ENCODE measurements around the gene ELP4.
"Not testable (repeated sequence)": the region's sequence is repeated elsewhere in the genome, so short reads cannot be mapped to it uniquely, and the experiment has no call there.

Gene ELP4

DNA sequence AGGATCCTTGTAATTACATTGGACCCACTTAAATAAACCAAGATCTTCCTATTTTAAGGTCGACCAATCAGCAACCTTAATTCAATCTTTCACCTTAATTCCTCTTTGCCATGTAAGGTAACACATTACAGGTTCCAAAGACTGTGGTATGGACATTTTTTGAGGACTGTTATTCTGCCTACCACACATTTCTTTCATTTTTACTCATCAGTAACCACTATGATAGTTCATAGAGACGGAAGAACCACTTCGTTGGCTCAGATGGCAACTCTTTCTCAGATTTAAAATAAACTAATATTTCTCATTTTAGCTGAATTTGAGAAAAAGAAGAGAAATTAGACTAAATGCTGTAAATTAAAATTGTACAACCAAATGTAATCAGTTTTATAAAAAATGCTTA is 205.3 kb downstream of the ELP4 start:
- no peak for DNase-seq

DNA sequence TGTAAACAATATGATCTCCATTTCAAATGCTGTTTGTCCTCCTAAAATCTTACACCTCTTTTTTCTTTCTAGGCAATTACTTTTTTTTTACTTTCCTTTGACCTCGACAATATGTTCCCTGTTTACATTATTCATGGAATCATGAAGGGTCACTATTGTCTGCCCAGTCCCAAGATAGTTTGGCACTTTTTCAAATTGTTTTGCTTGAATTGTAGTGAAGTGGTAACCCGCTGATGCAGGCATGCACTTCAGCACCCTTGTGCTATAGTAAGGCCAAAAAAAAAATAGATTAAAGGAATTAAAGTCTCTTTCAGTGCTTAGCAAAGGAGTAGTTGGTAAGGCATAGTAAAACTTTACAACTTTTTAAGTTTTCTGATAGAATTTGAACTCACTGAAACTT is 210.7 kb downstream of the ELP4 start:
- DNase-seq = no peak

DNA sequence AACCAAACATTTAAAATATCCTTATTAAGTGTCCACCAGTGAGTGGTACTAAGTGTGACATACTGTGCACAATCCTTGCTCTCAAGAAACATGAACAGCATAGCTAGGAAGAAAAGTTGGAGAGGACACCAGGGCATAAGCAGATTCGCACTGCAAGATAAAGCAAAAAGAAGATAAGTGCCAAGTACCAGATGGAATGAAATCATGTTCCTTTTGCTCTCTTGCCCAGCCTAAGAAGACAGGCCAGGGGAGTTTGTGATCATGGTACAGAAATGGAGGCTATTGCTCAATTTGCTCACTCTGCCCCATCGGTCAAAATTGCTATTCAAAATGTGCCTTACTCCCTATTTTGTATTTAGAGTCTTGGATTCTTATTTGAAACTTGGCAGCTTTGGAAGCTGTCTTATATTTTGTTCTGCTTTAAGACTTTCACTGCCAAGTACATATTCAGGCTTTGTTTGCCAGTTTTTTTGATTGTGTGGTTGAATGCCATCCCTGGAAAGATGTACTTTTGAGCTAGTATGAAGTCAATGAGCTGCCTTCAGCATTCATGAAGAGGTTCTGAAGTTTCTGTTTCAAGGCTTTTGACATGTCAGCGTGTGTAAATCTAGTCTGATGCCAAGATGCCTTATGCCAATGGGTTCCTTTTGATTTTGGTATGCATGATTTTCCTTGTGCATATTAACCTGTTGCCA is 211.3 kb downstream of the ELP4 start:
- no peak for DNase-seq

GRCh38 chr11:31722754-31723153 is 213.2 kb downstream of the ELP4 start:
- DNase-seq = no peak

DNA sequence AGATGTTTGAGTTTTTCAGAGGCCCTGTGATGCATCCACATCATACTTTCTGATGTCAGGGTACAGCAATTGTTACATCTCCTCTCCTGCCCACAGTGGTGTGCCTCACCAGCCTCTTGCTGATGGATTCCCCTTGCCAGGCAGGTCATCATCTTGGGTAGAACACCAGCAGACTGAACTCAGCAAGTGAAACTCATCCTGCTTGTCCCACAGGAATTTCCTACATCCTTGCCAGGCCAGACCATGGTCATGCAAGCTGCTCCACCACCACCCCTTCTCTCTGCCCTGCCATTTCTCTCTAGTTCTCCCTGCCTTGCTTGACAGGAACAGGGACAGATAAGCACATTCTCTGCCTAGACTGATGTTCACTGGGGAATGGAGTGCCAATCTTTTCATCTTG is 215.6 kb downstream of the ELP4 start:
- no peak for DNase-seq

DNA sequence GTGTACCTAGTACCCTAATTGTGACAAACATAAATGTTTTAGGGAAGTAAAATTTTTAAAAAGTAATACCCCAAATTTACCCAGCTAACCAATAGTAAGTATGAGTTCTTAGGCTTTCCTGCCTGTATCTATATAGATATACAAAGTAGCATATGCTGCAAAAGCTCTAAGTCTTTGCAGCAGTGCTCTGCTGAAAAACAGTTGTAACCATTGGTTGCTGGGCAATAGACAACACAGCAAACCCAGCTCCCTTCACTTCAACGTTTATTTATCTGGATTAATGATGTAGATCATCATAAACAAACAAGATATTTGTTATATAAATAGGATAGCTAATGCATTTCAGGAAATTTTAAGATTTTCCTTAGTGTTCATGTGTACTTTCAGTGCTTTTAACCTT is 218.9 kb downstream of the ELP4 start:
- no peak for DNase-seq

DNA sequence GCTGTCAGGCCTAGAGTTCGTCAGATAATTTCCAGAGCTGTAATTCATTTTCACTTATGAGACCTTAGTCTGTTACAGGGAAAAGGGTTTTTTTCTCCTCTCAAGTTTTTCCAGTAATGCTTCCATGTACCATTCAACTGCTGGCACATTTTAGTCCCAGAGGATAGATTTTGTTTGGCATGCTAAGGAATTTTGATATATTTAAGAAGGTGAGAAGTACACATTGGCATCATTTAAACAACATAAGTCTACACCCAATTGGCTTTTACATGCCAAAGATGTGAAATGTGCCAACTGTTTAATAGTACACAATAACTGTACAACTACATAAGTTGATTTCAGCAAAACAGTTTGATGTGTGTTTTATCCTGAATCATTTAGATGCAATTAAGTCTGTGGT is 230.6 kb downstream of the ELP4 start:
- DNase-seq = no peak

DNA sequence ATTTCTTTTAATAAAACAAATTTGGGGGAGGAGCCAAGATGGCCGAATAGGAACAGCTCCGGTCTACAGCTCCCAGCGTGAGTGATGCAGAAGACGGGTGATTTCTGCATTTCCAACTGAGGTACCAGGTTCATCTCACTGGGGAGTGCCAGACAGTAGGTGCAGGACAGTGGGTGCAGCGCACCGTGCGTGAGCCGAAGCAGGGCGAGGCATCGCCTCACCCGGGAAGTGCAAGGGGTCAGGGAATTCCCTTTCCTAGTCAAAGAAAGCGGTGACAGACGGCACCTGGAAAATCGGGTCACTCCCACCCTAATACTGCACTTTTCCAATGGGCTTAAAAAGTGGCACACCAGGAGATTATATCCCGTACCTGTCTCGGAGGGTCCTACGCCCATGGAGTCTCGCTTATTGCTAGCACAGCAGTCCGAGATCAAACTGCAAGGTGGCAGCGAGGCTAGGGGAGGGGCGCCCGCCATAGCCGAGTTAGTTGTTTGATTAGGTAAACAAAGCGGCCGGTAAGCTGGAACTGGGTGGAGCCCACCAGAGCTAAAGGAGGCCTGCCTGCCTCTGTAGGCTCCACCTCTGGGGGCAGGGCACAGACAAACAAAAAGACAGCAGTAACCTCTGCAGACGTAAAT is 231.3 kb downstream of the ELP4 start:
- DNase-seq = not testable (repeated sequence)

DNA sequence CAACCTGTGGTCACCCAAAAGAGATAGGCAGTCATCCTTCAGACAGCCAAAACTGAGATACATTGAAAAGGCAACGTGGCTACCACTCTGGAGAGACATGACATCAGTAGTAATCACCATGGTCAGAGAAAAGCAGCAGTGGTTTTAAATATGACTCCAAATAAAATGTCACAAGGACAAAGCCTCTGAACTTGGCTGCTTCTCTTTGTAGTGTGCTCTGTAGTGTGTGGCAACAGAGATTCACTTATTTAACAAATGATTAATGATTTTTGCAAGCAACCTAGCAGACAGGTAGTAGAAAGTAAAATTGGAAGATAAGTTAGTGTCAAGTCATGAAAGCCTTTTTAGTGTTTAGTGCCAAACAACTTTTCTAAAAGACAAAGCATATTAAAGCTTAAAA is 238.0 kb downstream of the ELP4 start:
- DNase-seq = no peak

GRCh38 chr11:31757260-31757835 is 247.8 kb downstream of the ELP4 start:
- no peak for DNase-seq

DNA sequence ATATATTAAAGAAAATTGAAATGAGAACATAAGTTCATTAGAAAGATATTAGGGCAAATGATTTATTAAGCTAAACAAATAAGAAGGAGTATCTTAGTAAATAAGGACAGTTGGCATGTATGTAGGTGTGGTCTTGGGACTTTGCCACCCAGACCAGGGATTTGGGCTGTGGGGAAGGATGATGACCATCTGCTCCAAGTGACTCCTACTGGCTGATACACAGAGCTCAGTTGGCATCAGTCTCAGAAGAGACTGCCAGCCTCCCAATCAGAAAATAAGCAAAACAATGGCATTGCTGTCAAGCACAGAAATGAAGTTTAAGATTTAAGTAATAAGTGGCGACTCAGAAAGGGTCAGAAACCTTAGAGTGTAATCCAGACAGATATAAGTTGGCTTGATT is 252.1 kb downstream of the ELP4 start:
- no peak for DNase-seq

- no peak for DNase-seq
Measured at GRCh38 chr11:31763296-31763695, 253.7 kb downstream of the ELP4 start.

DNA sequence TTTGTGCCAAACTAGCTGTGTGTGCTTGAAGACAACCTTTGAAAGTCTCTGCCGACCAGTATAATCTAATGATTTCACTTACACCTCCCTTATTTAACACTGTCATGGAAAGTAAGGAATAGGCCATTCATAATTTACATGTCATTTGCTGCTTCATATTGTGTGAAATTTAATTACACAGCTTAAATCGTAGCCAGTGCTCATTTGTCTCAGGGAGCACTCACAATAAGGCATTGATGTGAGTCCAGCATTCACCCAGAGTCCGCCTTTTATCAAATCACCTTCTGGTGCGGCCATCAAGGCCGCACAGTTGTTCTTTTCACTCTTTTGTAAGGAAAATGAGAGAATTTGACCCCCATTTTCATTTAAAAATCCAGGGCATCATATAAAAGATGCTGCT is 254.7 kb downstream of the ELP4 start:
- DNase-seq = no peak

- no peak for DNase-seq
Measured at GRCh38 chr11:31764766-31765165, 255.2 kb downstream of the ELP4 start.

DNA sequence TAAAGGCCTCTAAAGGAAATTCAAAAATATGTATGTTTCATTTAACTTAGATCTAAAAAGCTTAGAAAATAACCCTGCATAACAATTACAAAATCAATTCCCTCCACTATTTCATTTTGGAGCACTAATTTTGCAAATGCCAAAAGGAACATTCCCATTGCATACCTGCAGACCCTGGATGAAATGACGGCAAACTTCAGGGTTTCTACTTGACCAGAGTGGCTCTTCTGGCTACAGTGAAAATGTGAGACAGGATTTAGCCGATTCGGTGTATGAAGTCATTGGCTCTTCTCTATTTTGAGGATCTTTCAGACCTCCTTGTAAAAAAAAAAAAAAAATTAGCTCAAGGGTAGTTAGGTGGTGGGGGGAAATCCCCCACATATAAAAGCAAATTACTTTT is 257.5 kb downstream of the ELP4 start:
- DNase-seq = no peak

- DNase-seq = no peak
Measured at GRCh38 chr11:31767685-31768084, 258.1 kb downstream of the ELP4 start.

- DNase-seq = no peak
Measured at GRCh38 chr11:31768749-31769640, 259.4 kb downstream of the ELP4 start.

DNA sequence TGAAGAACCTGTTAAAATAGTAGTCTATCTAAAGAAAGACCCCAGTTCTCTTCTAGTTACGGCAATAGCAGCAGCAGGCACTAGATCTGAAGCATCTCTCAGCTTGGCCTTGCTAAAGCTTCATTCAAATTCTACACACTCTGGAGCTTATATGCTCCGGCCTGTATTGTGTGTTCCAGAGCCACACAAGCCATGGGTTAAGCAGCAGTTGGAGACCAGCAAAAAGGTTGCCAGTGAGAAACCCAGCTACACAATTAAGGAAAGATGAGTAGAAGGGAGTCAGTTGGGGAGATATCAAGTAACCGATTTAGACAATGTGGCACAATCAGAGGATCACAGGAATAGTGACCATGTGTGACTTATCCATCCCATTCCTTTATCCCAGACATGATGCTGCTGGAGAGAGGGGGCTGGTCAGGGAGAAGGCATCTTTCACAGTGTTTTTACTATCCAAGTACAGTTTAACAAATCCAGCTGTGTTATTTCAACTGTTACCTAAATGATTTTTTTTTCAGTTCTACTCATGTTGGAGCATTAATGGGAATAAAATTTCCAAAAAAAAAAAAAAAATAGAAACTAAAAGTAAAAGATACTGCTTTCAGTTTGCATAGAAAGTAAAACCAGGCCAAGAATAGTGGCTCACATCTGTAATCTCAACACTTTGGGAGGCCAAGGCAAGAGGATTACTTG is 260.6 kb downstream of the ELP4 start:
- DNase-seq = no peak

DNA sequence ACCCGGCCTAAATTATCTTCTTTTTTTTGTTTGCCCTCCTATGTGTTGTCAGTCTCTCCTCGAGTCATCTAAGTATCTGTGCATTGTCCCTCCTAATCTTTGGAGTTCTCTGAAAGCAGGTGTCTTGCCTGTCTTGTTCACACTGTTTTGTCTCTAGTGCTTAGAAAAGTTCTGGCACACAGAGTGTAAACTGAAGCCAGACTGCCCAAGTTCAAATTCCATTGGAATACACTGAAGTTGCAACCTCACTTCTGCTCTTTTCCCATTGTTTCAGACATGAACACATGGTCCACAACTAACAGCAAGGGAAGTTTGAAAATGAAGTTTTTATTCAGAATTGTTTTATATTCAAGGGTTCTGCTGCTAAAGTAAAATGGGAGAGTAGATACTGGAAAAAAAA is 262.8 kb downstream of the ELP4 start:
- no peak for DNase-seq

- no peak for DNase-seq
Measured at GRCh38 chr11:31779374-31779791, 269.8 kb downstream of the ELP4 start.

DNA sequence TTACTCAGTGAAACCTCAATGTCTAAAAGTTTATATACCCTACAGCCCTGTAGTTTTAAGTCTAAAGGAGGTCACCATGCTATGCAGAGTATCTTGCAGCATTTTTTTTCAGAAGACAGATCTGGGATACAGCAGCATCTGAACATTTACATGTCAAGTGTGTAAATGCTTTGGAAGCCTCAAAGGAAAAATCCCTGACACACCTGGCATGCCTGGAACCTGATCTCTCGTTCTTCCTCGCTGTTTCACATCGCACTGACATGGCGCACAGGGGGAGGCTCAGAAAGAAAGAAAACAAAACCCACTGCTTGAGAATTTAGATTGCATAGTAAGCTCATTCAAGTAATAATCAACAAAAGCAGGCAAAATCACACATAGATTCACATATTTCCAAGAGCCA is 270.5 kb downstream of the ELP4 start:
- DNase-seq = no peak

DNA sequence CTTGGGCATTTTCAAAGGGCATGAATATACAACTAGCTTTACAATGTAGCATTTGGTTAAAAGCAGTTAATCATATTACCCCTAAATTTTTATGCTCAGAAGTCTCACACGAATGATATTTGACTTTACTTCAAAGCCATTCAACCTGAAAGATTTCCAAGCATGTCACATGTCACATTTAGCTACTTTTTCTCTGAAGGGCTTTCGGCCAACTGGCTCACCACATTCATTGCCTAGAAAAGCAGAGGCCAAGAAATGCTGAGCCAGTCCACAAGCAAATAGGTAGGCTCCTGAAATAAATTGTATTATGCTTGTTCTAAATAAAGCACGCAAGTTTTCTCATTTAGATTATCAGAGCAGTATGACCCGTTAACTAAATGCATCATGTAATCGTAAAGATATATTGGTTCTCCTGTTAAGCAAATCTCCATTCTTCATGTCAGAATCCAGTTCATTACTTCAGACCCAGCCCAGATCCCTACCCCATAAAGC is 271.0 kb downstream of the ELP4 start:
- no peak for DNase-seq

DNA sequence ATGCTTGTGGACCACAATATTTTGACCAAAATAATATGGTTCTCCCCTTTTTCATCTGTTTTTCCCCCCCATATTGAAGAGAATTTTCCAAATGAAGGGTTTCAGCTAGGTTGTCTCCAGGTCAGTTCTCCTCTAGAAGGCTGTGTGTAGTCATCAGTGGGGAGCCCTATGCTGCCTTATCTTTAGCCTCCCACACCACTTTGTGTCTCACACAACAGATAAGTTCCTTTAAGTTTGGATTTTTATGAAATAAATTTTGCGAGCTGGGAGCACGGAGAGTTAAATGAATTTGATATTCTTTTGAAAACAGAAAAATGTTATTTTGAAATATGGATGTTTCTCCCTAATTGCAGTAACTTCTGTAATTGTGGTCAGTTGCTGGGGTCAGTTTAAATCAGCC is 272.7 kb downstream of the ELP4 start:
- no peak for DNase-seq
